GM19239 (cell line): ENCODE data around the gene UQCC3.
A peak's percentile ranks its signal among the peaks of the same experiment; 100 is the strongest.
"Not testable (repeated sequence)": the region's sequence is repeated elsewhere in the genome, so short reads cannot be mapped to it uniquely, and the experiment has no call there.

ENCODE experiments used
- DNase-seq: peaks from one replicate; pipeline ENCODE4 v3.0.0; 2011; ENCODE audit warnings: low spot score; ENCODE audit not compliant: insufficient read length
- FAIRE-seq: peaks from 2 replicates; lab custom pipeline; 2011; peaks lifted over from hg19 to GRCh38; lab: Jason Lieb, UNC

UQCC3 gene

GRCh38 chr11:62665075-62665598, 6.3 kb upstream of the UQCC3 start, which contains the start of the genes C11orf98 and CSKMT:
Gene C11orf98, minus strand, starts transcription at chr11:62665210. Its CDS starts 41 bp downstream, at chr11:62665169.
Gene CSKMT, plus strand, starts transcription at chr11:62665312. Its CDS starts 568 bp downstream, at chr11:62665880.
- peak; percentile 74 for FAIRE-seq

GRCh38 chr11:62665599-62666258, 5.7 kb upstream of the UQCC3 start:
- DNase-seq (no peak), FAIRE-seq (no peak)

More at GRCh38 chr11:62665075-62665598, 6.3 kb upstream of the UQCC3 start, which contains the start of the genes C11orf98 and CSKMT:
- peak; percentile 85 for DNase-seq

- DNase-seq (no peak), FAIRE-seq (no peak)
Observed at GRCh38 chr11:62666259-62666926, 5.1 kb upstream of the UQCC3 start.

- FAIRE-seq = no peak
- DNase-seq = no peak
Observed at GRCh38 chr11:62667460-62667859, 4.0 kb upstream of the UQCC3 start.

- FAIRE-seq = no peak
- DNase-seq = no peak
Observed at GRCh38 chr11:62669420-62670161, 1.9 kb upstream of the UQCC3 start.

- FAIRE-seq (no peak), DNase-seq (no peak)
Observed at GRCh38 chr11:62671236-62671607, 251 bp upstream of the UQCC3 start.

GRCh38 chr11:62673196-62673525, 1.7 kb downstream of the UQCC3 start:
- DNase-seq = no peak

GRCh38 chr11:62675415-62675814, 3.9 kb downstream of the UQCC3 start:
- DNase-seq, FAIRE-seq: not testable (repeated sequence)

More at GRCh38 chr11:62673196-62673525, 1.7 kb downstream of the UQCC3 start:
- FAIRE-seq = no peak

GRCh38 chr11:62676698-62677097, 5.2 kb downstream of the UQCC3 start:
- FAIRE-seq (no peak), DNase-seq (no peak)

- FAIRE-seq (no peak), DNase-seq (no peak)
Observed at GRCh38 chr11:62677156-62677555, 5.7 kb downstream of the UQCC3 start.

GRCh38 chr11:62677714-62678113, 6.2 kb downstream of the UQCC3 start:
- FAIRE-seq (no peak), DNase-seq (no peak)

GRCh38 chr11:62678433-62678769, 6.9 kb downstream of the UQCC3 start:
- FAIRE-seq (no peak), DNase-seq (no peak)

GRCh38 chr11:62678770-62679696, 7.6 kb downstream of the UQCC3 start, which contains the start of gene UBXN1:
Gene UBXN1, minus strand, starts transcription at chr11:62679073. Its CDS starts 150 bp downstream, at chr11:62678923.
- FAIRE-seq = peak; percentile 59

GRCh38 chr11:62680825-62681240, 9.4 kb downstream of the UQCC3 start:
- peak; percentile 56 for DNase-seq
- FAIRE-seq = peak; percentile 73

More at GRCh38 chr11:62678770-62679696, 7.6 kb downstream of the UQCC3 start, which contains the start of gene UBXN1:
- peak; percentile 91 for DNase-seq

- FAIRE-seq = no peak
Observed at GRCh38 chr11:62682518-62682917, 11.0 kb downstream of the UQCC3 start.

GRCh38 chr11:62687508-62688396, 16.3 kb downstream of the UQCC3 start:
- DNase-seq = no peak
- no peak for FAIRE-seq

More at GRCh38 chr11:62682518-62682917, 11.0 kb downstream of the UQCC3 start:
- no peak for DNase-seq

- FAIRE-seq (no peak), DNase-seq (no peak)
Observed at GRCh38 chr11:62688491-62688890, 17.0 kb downstream of the UQCC3 start.

GRCh38 chr11:62689421-62690183, 18.1 kb downstream of the UQCC3 start, which contains the start of gene LRRN4CL:
Gene LRRN4CL, minus strand, starts transcription at chr11:62689530. Its CDS starts 1,022 bp downstream, at chr11:62688508.
- DNase-seq (no peak), FAIRE-seq (no peak)
